H1 (cell line): ENCODE results near the gene ZNF526. TPM values are rescaled to one million over a fixed set of nuclear protein-coding genes. Genes with fewer than 3 reads are reported as not detected.

Experiments
- CTCF ChIA-PET: fragments of 300-600 bp; sonication (Branson Sonifier 250); formaldehyde crosslinking; loops from one replicate; lab custom pipeline; 2021; ENCODE audit not compliant: partially characterized antibody; lab: Charles Lee
- POLR2A ChIA-PET: fragments of 300-600 bp; sonication (Branson Sonifier 250); formaldehyde crosslinking; loops from one replicate; lab custom pipeline; 2021; ENCODE audit warnings: inconsistent platforms; ENCODE audit not compliant: partially characterized antibody; lab: Charles Lee
- DNase-seq, 2 experiments: peaks; one replicate each; pipeline versions ENCODE4 v3.0.0 to v3.0.0-alpha.2; 2010 to 2022; ENCODE audit warnings: low spot score in 2 of 2, low read depth in 1 of 2, mixed read lengths in 1 of 2
- FAIRE-seq: peaks from 2 replicates; lab custom pipeline; 2011; peaks lifted over from hg19 to GRCh38; lab: Jason Lieb, UNC
- H2AFZ ChIP-seq: 2 replicates; pipeline ENCODE4 v1.8.1; 2012; ENCODE audit warnings: low read length, inconsistent platforms
- H2AK5ac ChIP-seq: 2 replicates; pipeline ENCODE4 v1.6.1; 2013; ENCODE audit warnings: low read depth, low read length
- H2BK120ac ChIP-seq: replicated peaks from 2 replicates; pipeline ENCODE3; 2013; ENCODE audit warnings: low read depth, low read length, inconsistent platforms
- H2BK12ac ChIP-seq: 2 replicates; pipeline ENCODE4 v1.6.1; 2013; ENCODE audit warnings: low read depth, low read length
- H2BK15ac ChIP-seq: 2 replicates; pipeline ENCODE4 v1.6.1; 2013; ENCODE audit warnings: low read length
- H2BK20ac ChIP-seq: 2 replicates; pipeline ENCODE4 v1.6.1; 2013; ENCODE audit warnings: low read length
- H2BK5ac ChIP-seq: 2 replicates; pipeline ENCODE4 v1.6.1; 2013; ENCODE audit warnings: low read depth, low read length
- H3K14ac ChIP-seq: 2 replicates; pipeline ENCODE4 v1.6.1; 2013; ENCODE audit warnings: inconsistent platforms; ENCODE audit not compliant: insufficient read length
- H3K18ac ChIP-seq: 2 replicates; pipeline ENCODE4 v1.6.1; 2013; ENCODE audit warnings: low read length; ENCODE audit errors: extremely low read depth
- H3K23ac ChIP-seq: 2 replicates; pipeline ENCODE4 v1.6.1; 2013; ENCODE audit warnings: inconsistent platforms; ENCODE audit not compliant: insufficient read length
- H3K23me2 ChIP-seq: 2 replicates; pipeline ENCODE4 v1.6.1; 2013; ENCODE audit warnings: low read depth, low read length
- H3K27ac ChIP-seq: 2 replicates; pipeline ENCODE4 v1.6.1; 2011; ENCODE audit warnings: low read depth, low read length, inconsistent platforms
- H3K27me3 ChIP-seq, 4 experiments: replicated peaks in 1 of 4; 1 replicate in 1 of 4; 2 replicates in 3 of 4; pipeline versions ENCODE4 v1.6.1 to v1.8.1; 2011 to 2013; ENCODE audit warnings: low read length in 3 of 4, mild to moderate bottlenecking in 3 of 4, inconsistent platforms in 2 of 4, mixed read lengths in 2 of 4, moderate library complexity in 1 of 4; ENCODE audit not compliant: control insufficient read depth in 3 of 4, insufficient read depth in 3 of 4; ENCODE audit errors: extremely low read depth in 1 of 4
- H3K36me3 ChIP-seq, 4 experiments: 2 replicates each; pipeline versions ENCODE4 v1.6.1 to v1.8.1; 2011 to 2013; ENCODE audit warnings: mild to moderate bottlenecking in 4 of 4, low read length in 3 of 4, moderate library complexity in 2 of 4, control low read depth in 1 of 4, inconsistent platforms in 1 of 4; ENCODE audit not compliant: insufficient read depth in 4 of 4, control insufficient read depth in 2 of 4
- H3K4ac ChIP-seq: replicated peaks from 2 replicates; pipeline ENCODE3; 2013; ENCODE audit warnings: low read length, low read depth, mixed read lengths, inconsistent platforms; ENCODE audit not compliant: insufficient read length
- H3K4me1 ChIP-seq, 4 experiments: replicated peaks in 1 of 4; 1 replicate in 1 of 4; 2 replicates in 3 of 4; pipeline versions ENCODE4 v1.6.1 to v1.8.1; 2011 to 2013; ENCODE audit warnings: low read length in 3 of 4, inconsistent platforms in 2 of 4, mixed read lengths in 1 of 4; ENCODE audit not compliant: insufficient read depth in 4 of 4, control insufficient read depth in 3 of 4
- H3K4me2 ChIP-seq, 2 experiments: 2 replicates each; pipeline versions ENCODE4 v1.6.1 to v1.8.1; 2011 to 2013; ENCODE audit warnings: low read depth in 2 of 2, low read length in 2 of 2, control low read depth in 1 of 2, inconsistent platforms in 1 of 2, mild to moderate bottlenecking in 1 of 2; ENCODE audit not compliant: insufficient read depth in 1 of 2
- H3K4me3 ChIP-seq, 4 experiments: fragments of 200-600, 300-600 bp in 1 of 4; sonication (generic), shearing (Covaris generic), sonication (Bioruptor Twin) in 1 of 4; 2 replicates each; pipeline versions ENCODE4 v1.5.1 to v1.8.1; 2011 to 2016; ENCODE audit warnings: low read length in 4 of 4, low read depth in 3 of 4, control low read depth in 2 of 4, inconsistent platforms in 2 of 4, mild to moderate bottlenecking in 2 of 4, mixed read lengths in 1 of 4, moderate library complexity in 1 of 4; ENCODE audit not compliant: insufficient read depth in 2 of 4; ENCODE audit errors: extremely low read depth in 1 of 4
- H3K56ac ChIP-seq: replicated peaks from 2 replicates; pipeline ENCODE3; 2013; ENCODE audit warnings: low read depth, mild to moderate bottlenecking, mixed read lengths, low read length, inconsistent platforms; ENCODE audit not compliant: insufficient read length
- H3K79me1 ChIP-seq: 2 replicates; pipeline ENCODE4 v1.6.1; 2013; ENCODE audit warnings: low read depth, low read length, control low read depth
- H3K79me2 ChIP-seq, 2 experiments: 2 replicates each; pipeline versions ENCODE4 v1.6.1 to v1.8.1; 2012 to 2013; ENCODE audit warnings: low read length in 2 of 2, mild to moderate bottlenecking in 2 of 2, inconsistent platforms in 1 of 2; ENCODE audit not compliant: insufficient read depth in 2 of 2, control insufficient read depth in 1 of 2
- H3K9ac ChIP-seq, 4 experiments: replicated peaks in 1 of 4; 1 replicate in 1 of 4; 2 replicates in 3 of 4; pipeline versions ENCODE4 v1.6.1 to v1.8.1; 2011 to 2013; ENCODE audit warnings: low read depth in 3 of 4, low read length in 3 of 4, control low read depth in 2 of 4, mild to moderate bottlenecking in 2 of 4, moderate library complexity in 2 of 4, inconsistent platforms in 1 of 4; ENCODE audit errors: extremely low read depth in 1 of 4
- H3K9me3 ChIP-seq, 2 experiments: 2 replicates each; pipeline versions ENCODE4 v1.6.1 to v1.8.1; 2012 to 2013; ENCODE audit warnings: mild to moderate bottlenecking in 2 of 2, moderate library complexity in 2 of 2, control low read depth in 1 of 2, inconsistent platforms in 1 of 2, low read depth in 1 of 2, low read length in 1 of 2, mixed read lengths in 1 of 2; ENCODE audit not compliant: insufficient read depth in 2 of 2
- H4K20me1 ChIP-seq, 2 experiments: replicated peaks in 1 of 2; 2 replicates each; pipeline versions ENCODE3 to v1.8.1; 2011 to 2013; ENCODE audit warnings: inconsistent platforms in 2 of 2, low read length in 2 of 2, mild to moderate bottlenecking in 1 of 2; ENCODE audit not compliant: insufficient read depth in 2 of 2, control insufficient read depth in 1 of 2
- H4K5ac ChIP-seq: 2 replicates; pipeline ENCODE4 v1.6.1; 2013; ENCODE audit warnings: low read length, low read depth, mixed read lengths, inconsistent platforms; ENCODE audit not compliant: insufficient read length
- H4K8ac ChIP-seq: 2 replicates; pipeline ENCODE4 v1.8.0; 2013; ENCODE audit warnings: mild to moderate bottlenecking, moderate library complexity, low read length, inconsistent platforms; ENCODE audit not compliant: insufficient read depth; ENCODE audit errors: extremely low read depth
- H4K91ac ChIP-seq: replicated peaks from 2 replicates; pipeline ENCODE3; 2013; ENCODE audit warnings: low read length, mixed read lengths, inconsistent platforms; ENCODE audit not compliant: insufficient read length
- BCL11A ChIP-seq, 2 experiments: IDR thresholded peaks; one replicate each; pipeline ENCODE4 v1.6.1; 2011; ENCODE audit warnings: low read depth in 2 of 2, low read length in 2 of 2, mild to moderate bottlenecking in 2 of 2
- GTF2F1 ChIP-seq: IDR thresholded peaks from 2 replicates; pipeline ENCODE4 v1.6.1; 2012; ENCODE audit warnings: low read depth, low read length, improper control_type of control experiment, borderline replicate concordance
- RAD21 ChIP-seq, 2 experiments: IDR thresholded peaks in 1 of 2; conservative IDR thresholded peaks in 1 of 2; 2 replicates each; pipeline ENCODE4 v1.6.1; 2011; ENCODE audit warnings: low read depth in 2 of 2, low read length in 2 of 2, improper control_type of control experiment in 1 of 2, inconsistent platforms in 1 of 2, mild to moderate bottlenecking in 1 of 2, moderate library complexity in 1 of 2
- RNF2 ChIP-seq: fragments of 200-900, 300-1000 bp; sonication (generic); IDR thresholded peaks from 2 replicates; pipeline ENCODE4 v1.7.1; 2016; ENCODE audit warnings: borderline replicate concordance, low read depth, mild to moderate bottlenecking, antibody characterized with exemption, low read length; ENCODE audit not compliant: poor library complexity, severe bottlenecking; ENCODE audit errors: missing control alignments
- SAP30 ChIP-seq: fragments of 300-600 bp; sonication (generic); IDR thresholded peaks from 2 replicates; pipeline ENCODE4 v1.7.1; 2012; ENCODE audit warnings: low read length, moderate library complexity, mild to moderate bottlenecking, inconsistent platforms; ENCODE audit not compliant: insufficient read depth, insufficient replicate concordance
- TEAD4 ChIP-seq: IDR thresholded peaks from 2 replicates; pipeline ENCODE4 v1.6.1; 2012; ENCODE audit warnings: low read depth, low read length, inconsistent platforms, mixed read lengths
- YY1 ChIP-seq: IDR thresholded peaks from 2 replicates; pipeline ENCODE4 v1.6.1; 2011; ENCODE audit warnings: low read depth, mild to moderate bottlenecking, low read length
- WGBS, 2 experiments: shearing (Covaris generic) in 1 of 2; methylation state at CpG; one replicate each; pipeline versions ENCODE4 v1.1.6 to v1.1.7; 2013 to 2015; ENCODE audit warnings: low lambda C conversion rate in 2 of 2, mixed read lengths in 2 of 2, inconsistent platforms in 1 of 2, low coverage in 1 of 2, missing lambda C conversion rate in 1 of 2; ENCODE audit not compliant: insufficient replicate concordance in 2 of 2, insufficient coverage in 1 of 2, insufficient read length in 1 of 2; ENCODE audit errors: extremely low coverage in 1 of 2, missing lambda C conversion rate in 1 of 2; 5-methylcytosine and 5-hydroxymethylcytosine counted together
- polyA plus RNA-seq, 7 experiments: library from polyadenylated mRNA; depleted of rRNA in 3 of 7; stranded (reverse) in 5 of 7; unstranded in 2 of 7; fragments of >200 nt in 5 of 7; fragments of 200-250 nt in 2 of 7; gene quantifications; 1 replicate in 5 of 7; 2 replicates in 1 of 7; 4 replicates in 1 of 7; pipeline versions ENCODE4 v1.2.1 to v1.2.3, GENCODE V29; 2011 to 2013; ENCODE audit warnings: missing spikeins in 2 of 7, mixed read lengths in 2 of 7
- total RNA-seq: library from RNA; stranded (reverse); fragmentation: NEBNext Ultra II Directional; extraction: Animal tissue kit (Norgen Biotek cat#: 25700); gene quantifications from 2 replicates; pipeline ENCODE4 v1.2.1, GENCODE V29; 2021
- TF ChIP-seq, protein P1 (sequence below), 3 experiments: IDR thresholded peaks; 1 replicate in 2 of 3; 2 replicates in 1 of 3; pipeline versions ENCODE4 v1.5.1 to v1.6.1; 2011; ENCODE audit warnings: low read length in 3 of 3, mild to moderate bottlenecking in 3 of 3, inconsistent platforms in 2 of 3, low read depth in 1 of 3, moderate library complexity in 1 of 3; ENCODE audit not compliant: insufficient read depth in 1 of 3; ENCODE audit errors: control extremely low read depth in 1 of 3

ZNF526 gene
- total and polyA plus RNA-seq, 2 of the 8 experiments (the other 6 are each of a cell fraction or from before 2014, with no cell fraction given), result 8.4 to 14.1 TPM

DNA sequence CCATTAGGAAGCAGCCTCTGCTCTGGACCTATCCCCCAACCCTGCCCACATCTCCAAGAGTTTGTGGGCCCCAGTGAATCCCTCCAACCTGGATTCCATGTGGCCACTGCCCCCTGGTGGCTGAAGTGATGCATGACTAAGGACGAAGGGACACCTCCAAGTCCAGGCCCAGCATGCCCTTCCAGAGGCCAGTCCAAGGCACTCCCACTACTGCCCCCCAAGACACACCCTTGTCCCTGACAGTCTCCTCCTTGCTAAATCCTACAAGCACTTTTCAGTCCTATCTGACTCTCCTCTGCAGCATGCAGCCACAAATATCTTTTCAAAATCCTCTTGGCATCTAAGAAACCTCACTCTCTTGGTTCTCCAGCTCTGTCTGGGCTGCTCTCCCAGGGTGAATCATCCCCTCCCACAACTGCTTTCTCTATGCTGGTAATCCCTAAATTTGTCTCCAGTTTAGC, 35.7 kb upstream of the ZNF526 start:
- no peak overlapping the region for H3K27ac ChIP-seq
- H2AK5ac ChIP-seq, result no peak overlapping the region
- no peak overlapping the region for H3K23ac ChIP-seq
- no peak overlapping the region for H2BK20ac ChIP-seq
- FAIRE-seq, result peak; percentile 98
- peak; percentile 79 to 97 for DNase-seq
- ChIA-PET POLR2A (interaction anchor here (0.9 to 1.0 kb wide), 2 partner anchors 9 to 12 kb away, joined by 3 to 4 read pairs; no protein-coding TSS in a partner anchor), CTCF (interaction anchor here (0.6 to 9.4 kb wide), 21 partner anchors 13 to 109 kb away, joined by 3 to 159 read pairs (median 4); partner anchors contain the start of gene POU2F2)
- H3K9ac ChIP-seq, result no peak overlapping the region
- no peaks in the 10 kb centered on the region for H3K9me3 ChIP-seq
- no peak overlapping the region for H3K4me2 ChIP-seq
- H3K23me2 ChIP-seq, result peaks cover 1% of the 10 kb centered on the region; the same call in 1 of the 2 replicates
- peaks cover 5 to 23% (median 15%) of the 10 kb centered on the region in 4 experiments for H3K27me3 ChIP-seq
- H3K56ac ChIP-seq, result no peak overlapping the region
- H2BK15ac ChIP-seq, result no peak overlapping the region; the same call in 1 of the 2 replicates
- no peaks in the 10 kb centered on the region for H3K79me2 ChIP-seq
- no peak overlapping the region for H3K4me3 ChIP-seq
- H3K36me3 ChIP-seq, result no peaks in the 10 kb centered on the region
- no peak overlapping the region for H4K8ac ChIP-seq
- no peak overlapping the region for H3K18ac ChIP-seq
- H2BK12ac ChIP-seq, result no peak overlapping the region
- H4K20me1 ChIP-seq, result peaks cover 0 to 4% of the 10 kb centered on the region in 2 experiments
- no peak overlapping the region for H4K5ac ChIP-seq
- peaks cover 0 to 7% (median 3%) of the 10 kb centered on the region in 4 experiments; a peak in 3 of 7 replicates for H3K4me1 ChIP-seq
- H2AFZ ChIP-seq, result no peak overlapping the region
- no peak overlapping the region for H2BK120ac ChIP-seq
- no peak overlapping the region for H3K14ac ChIP-seq
- H4K91ac ChIP-seq, result no peak overlapping the region
- H3K79me1 ChIP-seq, result no peaks in the 10 kb centered on the region
- 0% methylated on average over 1 of the region's 1 CpG; no CpG with 5 or more reads in 1 of the 2 experiments for WGBS, 2 experiments
- no peak overlapping the region for H2BK5ac ChIP-seq
- no peak overlapping the region for H3K4ac ChIP-seq
- peak; percentile 54; the same call in 1 of the 2 replicates for TF ChIP-seq TEAD4
- no peak for TF ChIP-seq RNF2
- TF ChIP-seq, protein P1, sequence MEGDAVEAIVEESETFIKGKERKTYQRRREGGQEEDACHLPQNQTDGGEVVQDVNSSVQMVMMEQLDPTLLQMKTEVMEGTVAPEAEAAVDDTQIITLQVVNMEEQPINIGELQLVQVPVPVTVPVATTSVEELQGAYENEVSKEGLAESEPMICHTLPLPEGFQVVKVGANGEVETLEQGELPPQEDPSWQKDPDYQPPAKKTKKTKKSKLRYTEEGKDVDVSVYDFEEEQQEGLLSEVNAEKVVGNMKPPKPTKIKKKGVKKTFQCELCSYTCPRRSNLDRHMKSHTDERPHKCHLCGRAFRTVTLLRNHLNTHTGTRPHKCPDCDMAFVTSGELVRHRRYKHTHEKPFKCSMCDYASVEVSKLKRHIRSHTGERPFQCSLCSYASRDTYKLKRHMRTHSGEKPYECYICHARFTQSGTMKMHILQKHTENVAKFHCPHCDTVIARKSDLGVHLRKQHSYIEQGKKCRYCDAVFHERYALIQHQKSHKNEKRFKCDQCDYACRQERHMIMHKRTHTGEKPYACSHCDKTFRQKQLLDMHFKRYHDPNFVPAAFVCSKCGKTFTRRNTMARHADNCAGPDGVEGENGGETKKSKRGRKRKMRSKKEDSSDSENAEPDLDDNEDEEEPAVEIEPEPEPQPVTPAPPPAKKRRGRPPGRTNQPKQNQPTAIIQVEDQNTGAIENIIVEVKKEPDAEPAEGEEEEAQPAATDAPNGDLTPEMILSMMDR (IDR thresholded peaks at IDR 0.05; ENCODE audit: control extremely low read depth in 1 of 3, insufficient read depth in 1 of 3, low read depth in 1 of 3, low read length in 3 of 3), result peak; percentile 95 to 98 (median 96)
- peak; percentile 94 to 96 for TF ChIP-seq RAD21 (IDR thresholded peaks at IDR 0.05 in 1 of 2, conservative IDR thresholded peaks at IDR 0.05 in 1 of 2; ENCODE audit: low read depth in 2 of 2, low read length in 2 of 2)
- no peak for TF ChIP-seq GTF2F1
- TF ChIP-seq SAP30, result no peak
- 0 out of 2 replicates have a peak, but pooled peaks have one; percentile 29 for TF ChIP-seq YY1
- no peak for TF ChIP-seq BCL11A (IDR thresholded peaks at IDR 0.05; ENCODE audit: low read depth in 2 of 2, low read length in 2 of 2)
